Measurements from ENCODE around the gene ZDHHC20.

ZDHHC20 gene

DNA sequence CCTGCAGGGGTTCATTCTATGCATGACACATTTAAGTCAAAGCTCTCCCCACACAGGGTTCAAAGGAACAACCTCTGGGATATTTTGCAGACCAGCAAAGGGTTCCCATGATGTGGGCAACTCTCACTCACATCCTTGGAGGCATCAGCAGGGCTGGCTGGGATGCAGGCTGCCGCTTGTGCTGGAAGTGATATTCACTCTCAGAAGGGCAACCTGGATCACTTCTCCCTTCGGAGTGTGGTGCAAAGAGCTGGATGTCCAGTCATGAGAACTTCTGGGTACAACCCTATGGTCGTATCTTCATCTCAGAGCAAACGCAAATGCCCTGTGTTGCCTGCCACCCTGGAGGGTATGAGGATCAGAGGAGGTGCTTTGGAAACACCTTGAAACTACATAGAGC lies 98.6 kb downstream of the ZDHHC20 start:
- no peak for DNase-seq (ENCODE audit: low read depth)
- TF ChIP-seq, protein P1, sequence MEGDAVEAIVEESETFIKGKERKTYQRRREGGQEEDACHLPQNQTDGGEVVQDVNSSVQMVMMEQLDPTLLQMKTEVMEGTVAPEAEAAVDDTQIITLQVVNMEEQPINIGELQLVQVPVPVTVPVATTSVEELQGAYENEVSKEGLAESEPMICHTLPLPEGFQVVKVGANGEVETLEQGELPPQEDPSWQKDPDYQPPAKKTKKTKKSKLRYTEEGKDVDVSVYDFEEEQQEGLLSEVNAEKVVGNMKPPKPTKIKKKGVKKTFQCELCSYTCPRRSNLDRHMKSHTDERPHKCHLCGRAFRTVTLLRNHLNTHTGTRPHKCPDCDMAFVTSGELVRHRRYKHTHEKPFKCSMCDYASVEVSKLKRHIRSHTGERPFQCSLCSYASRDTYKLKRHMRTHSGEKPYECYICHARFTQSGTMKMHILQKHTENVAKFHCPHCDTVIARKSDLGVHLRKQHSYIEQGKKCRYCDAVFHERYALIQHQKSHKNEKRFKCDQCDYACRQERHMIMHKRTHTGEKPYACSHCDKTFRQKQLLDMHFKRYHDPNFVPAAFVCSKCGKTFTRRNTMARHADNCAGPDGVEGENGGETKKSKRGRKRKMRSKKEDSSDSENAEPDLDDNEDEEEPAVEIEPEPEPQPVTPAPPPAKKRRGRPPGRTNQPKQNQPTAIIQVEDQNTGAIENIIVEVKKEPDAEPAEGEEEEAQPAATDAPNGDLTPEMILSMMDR (IDR thresholded peaks at IDR 0.05; ENCODE audit: low read depth, low read length, missing control alignments) = no peak
- no peak overlapping the region for H3K4me3 ChIP-seq (ENCODE audit: low read depth, low read length)
- in situ Hi-C loops (cut with HindIII; ENCODE audit: low sequenced_read_pairs) = no loop called here

DNA sequence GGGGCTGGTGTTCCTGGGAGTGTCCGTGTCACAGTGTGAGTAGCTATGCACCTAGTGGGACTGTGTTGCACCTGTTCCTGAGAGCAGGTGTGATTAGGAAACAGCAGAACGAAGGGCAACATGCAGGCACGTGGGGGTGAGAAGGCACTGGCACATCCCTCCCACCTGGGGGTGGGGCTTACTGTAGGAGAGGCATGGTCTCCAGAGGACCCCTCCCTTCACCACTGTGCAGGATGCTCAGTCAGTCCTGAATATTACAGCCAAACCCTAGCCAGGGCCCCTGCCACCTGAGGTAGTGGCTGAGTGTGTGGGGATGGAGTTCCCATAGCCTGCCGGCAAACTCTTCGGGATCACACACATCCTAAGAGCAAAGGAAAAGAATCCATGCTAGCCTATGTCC lies 99.2 kb downstream of the ZDHHC20 start:
- in situ Hi-C loops (cut with HindIII; ENCODE audit: low sequenced_read_pairs) = no loop called here
- TF ChIP-seq, protein P1 (IDR thresholded peaks at IDR 0.05; ENCODE audit: low read depth, low read length, missing control alignments) = no peak
- DNase-seq (ENCODE audit: low read depth) = no peak
- H3K4me3 ChIP-seq (ENCODE audit: low read depth, low read length) = no peak overlapping the region

DNA sequence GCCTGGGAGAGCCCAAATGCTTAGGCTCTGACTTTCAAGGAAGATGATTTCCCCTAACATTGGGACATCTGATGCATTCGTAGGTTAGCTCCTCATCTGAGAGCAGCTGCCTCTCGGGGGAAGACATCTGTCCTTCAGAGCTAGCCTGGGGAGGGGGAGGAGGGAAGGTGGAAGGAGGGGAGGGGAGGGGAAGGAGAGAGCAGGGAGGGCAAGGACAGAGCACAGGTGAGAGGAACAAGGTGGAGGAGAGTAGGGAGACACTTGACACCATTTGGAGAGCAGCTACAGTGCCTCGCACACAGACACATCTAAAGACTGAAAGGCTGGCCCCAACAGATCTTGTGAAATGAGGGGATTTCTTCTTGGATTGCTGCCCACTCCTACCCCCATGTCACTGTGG lies 103.8 kb downstream of the ZDHHC20 start:
- in situ Hi-C loops (cut with HindIII; ENCODE audit: low sequenced_read_pairs) = no loop called here
- no peak for DNase-seq (ENCODE audit: low read depth)
- H3K4me3 ChIP-seq (ENCODE audit: low read depth, low read length) = no peak overlapping the region
- TF ChIP-seq, protein P1 (IDR thresholded peaks at IDR 0.05; ENCODE audit: low read depth, low read length, missing control alignments) = no peak

DNA sequence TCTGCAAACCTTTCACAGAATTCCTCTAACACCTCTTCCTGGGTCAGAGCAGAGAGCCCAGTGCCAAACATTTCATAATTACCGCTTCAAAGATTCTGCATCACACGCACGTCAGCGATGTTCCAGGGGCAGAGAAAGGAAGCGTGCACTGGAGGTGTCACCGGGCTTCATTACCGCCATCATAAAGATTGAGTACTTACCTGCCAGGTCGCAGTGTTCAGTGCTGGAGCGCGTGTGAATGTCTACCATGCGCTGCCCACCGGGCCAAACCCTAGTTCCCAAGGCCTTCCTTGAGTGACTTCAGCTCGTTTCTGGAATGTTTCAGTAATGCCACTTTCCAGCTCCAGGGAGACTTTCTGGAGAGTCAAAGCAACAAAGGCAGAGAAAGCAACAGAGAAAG lies 104.4 kb downstream of the ZDHHC20 start:
- TF ChIP-seq, protein P1 (IDR thresholded peaks at IDR 0.05; ENCODE audit: low read depth, low read length, missing control alignments) = no peak
- DNase-seq (ENCODE audit: low read depth) = no peak
- no peak overlapping the region for H3K4me3 ChIP-seq (ENCODE audit: low read depth, low read length)
- in situ Hi-C loops (cut with HindIII; ENCODE audit: low sequenced_read_pairs) = no loop called here

DNA sequence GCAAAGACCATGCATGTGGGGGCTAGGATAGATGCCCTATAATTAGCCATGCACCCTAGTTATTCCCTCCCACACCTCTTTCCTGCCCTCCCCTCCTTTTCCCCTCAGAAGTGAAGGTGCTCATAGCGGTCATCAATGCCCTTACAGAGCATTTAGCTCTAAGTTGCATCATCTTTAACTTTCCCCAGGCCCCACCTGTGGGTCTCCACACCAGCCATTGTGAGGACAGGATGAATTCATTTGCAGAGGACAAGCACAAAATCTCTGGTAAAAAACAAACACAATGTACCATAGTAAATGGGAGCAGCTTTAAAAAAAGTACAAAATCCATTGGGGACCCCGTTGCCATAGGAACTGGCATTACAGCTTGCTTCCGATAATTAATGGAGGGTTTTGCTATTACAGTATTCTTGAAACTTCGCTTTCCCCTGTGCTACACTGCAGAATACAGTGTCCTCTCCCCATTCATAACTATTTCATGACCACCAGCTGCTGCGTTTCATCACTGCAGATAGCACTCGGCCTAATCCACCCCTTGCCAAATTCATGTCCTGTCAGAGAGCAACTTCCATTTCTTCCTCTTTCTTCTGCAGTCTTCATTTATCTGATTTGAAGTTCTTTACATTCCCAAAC lies 110.5 kb downstream of the ZDHHC20 start:
- no peak for DNase-seq (ENCODE audit: low read depth)
- TF ChIP-seq, protein P1 (IDR thresholded peaks at IDR 0.05; ENCODE audit: low read depth, low read length, missing control alignments) = no peak
- in situ Hi-C loops (cut with HindIII; ENCODE audit: low sequenced_read_pairs) = no loop called here
- no peak overlapping the region for H3K4me3 ChIP-seq (ENCODE audit: low read depth, low read length)

DNA sequence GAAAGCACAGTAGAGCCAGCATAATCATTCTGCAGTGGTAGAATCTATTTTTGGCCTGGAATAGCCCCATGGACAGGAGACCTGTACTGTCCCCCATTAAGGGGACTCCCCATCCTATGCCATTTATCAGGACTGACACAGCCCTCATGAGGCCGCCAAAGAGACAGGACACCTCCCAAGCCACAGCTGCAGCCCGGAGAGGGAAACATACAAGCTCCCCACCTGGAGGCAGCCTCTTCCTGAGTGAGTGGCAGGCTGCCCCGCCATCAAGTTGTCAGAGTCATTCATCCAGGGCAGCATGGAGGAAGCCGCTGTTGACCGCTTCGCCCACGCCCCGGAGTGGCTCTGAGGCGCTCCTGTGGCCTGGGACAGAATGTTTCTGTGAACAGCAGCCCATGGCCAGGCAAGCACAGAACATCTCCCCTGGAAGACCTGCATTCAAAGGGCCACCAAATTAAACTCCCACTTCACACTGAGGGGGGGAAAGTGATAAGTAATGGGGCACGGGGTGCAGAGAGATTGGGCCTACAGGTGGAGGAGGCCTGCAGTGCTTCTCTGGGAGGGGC lies 111.3 kb downstream of the ZDHHC20 start:
- no peak overlapping the region for H3K4me3 ChIP-seq (ENCODE audit: low read depth, low read length)
- in situ Hi-C loops (cut with HindIII; ENCODE audit: low sequenced_read_pairs) = no loop called here
- DNase-seq (ENCODE audit: low read depth) = no peak
- TF ChIP-seq, protein P1 (IDR thresholded peaks at IDR 0.05; ENCODE audit: low read depth, low read length, missing control alignments) = no peak
